ENCODE measurements around the gene GULP1.

- no peak for TF ChIP-seq CTCF (IDR thresholded peaks at IDR 0.05)
- TF ChIP-seq POLR2A (IDR thresholded peaks at IDR 0.05): no peak
These were observed 206.1 kb downstream of the GULP1 start for GRCh38 chr2:188497726-188498125.

All from testis (tissue), 2 donors.